ENCODE results near the gene HIRA. TPM values are rescaled to one million over a fixed set of nuclear protein-coding genes. Genes with fewer than 3 reads are reported as not detected.

Gene HIRA
- total RNA-seq, 1 experiment from 2014 or later = 50.6 TPM

DNA sequence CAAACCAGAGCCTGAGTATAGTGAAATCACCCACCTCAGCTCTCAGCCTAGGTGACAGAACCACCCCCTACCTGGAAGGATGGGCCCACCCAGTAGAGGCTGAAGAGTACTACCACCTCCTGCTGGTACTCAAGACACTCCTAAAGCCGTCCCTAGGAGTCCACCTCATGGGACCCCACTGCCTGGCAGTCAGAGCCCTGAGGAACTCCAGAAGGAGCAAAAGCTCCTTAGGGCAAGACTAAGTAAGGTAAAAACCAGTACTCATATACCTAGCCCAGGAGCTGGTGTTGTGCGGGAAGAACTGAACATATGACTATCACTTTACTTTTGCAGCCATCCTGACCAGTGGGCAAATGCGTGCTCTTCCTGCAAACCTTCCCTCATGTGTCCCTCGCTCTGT is 36.3 kb downstream of the HIRA start:
- Histone ChIP-seq H3K27ac (ENCODE audit: low read depth, low read length, poor library complexity, severe bottlenecking) (no peak overlapping the region), H3K9me3 (ENCODE audit: low read depth, low read length, poor library complexity, severe bottlenecking) (no peaks in the 10 kb centered on the region), H3K4me3 (ENCODE audit: low read depth, low read length, poor library complexity, severe bottlenecking) (no peak overlapping the region), H3K27me3 (replicated peaks; ENCODE audit: insufficient read depth, low read depth, low read length, poor library complexity) (no peaks in the 10 kb centered on the region), H3K4me1 (ENCODE audit: insufficient read depth, low read length, poor library complexity, severe bottlenecking) (no peaks in the 10 kb centered on the region), H3K36me3 (ENCODE audit: insufficient read depth, low read length, poor library complexity, severe bottlenecking) (peaks cover 44% of the 10 kb centered on the region)
- TF ChIP-seq EZH2 (IDR thresholded peaks at IDR 0.05; ENCODE audit: borderline replicate concordance, low read depth, low read length, poor library complexity, severe bottlenecking) (no peak), CTCF (conservative IDR thresholded peaks at IDR 0.05; ENCODE audit: low read depth, low read length) (no peak)
- ChIA-PET POLR2A (ENCODE audit: low non-redundant PET) (no interaction called here), CTCF (no interaction called here)
- no TSS peak for BruUV-seq (replicated peaks)
- intact Hi-C loops (cut with micrococcal nuclease; ENCODE audit: unreplicated experiment) = no loop called here
- DNase-seq (ENCODE audit: low spot score) = no peak

DNA sequence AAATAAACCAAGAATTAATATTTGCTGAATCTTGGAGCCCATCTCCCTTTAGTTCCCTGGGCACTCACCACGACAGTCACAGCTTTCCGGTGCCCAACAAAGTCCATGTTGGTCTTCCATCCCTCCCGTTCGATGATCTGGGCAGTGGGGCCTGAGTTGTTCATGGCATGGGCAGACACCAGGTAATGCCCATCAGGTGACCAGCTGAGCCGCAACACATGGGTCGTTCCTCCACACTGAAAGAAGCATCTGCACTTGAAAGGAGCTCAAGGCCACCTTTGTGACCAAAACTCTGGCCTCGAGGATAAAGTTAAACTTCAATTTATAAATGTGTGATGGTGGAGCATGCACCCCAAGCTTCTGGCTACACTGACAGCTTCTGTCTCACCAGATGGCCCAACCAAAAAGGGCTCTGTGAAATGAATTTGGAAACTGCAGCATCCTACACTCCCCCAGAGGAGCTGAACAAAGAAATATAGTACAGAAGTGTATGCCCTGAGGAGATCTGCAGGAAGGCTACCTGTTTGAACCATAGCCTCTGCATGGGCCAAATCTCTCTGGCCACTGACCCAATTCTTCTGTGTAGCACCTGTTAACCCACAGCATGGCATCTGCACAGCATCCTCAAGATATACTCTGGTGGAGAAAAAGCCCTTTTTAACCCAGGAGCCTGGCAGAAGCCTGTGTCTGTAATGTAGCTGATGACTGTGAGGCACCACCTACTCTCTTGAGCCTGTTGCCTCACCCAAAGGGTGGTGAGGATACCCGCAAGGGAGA is 37.1 kb downstream of the HIRA start:
- no peak for TF ChIP-seq CTCF (conservative IDR thresholded peaks at IDR 0.05; ENCODE audit: low read depth, low read length)
- TF ChIP-seq EZH2 (IDR thresholded peaks at IDR 0.05; ENCODE audit: borderline replicate concordance, low read depth, low read length, poor library complexity, severe bottlenecking) = no peak
- H3K4me1 ChIP-seq (ENCODE audit: insufficient read depth, low read length, poor library complexity, severe bottlenecking) = no peaks in the 10 kb centered on the region
- H3K27me3 ChIP-seq (replicated peaks; ENCODE audit: insufficient read depth, low read depth, low read length, poor library complexity) = no peaks in the 10 kb centered on the region
- CTCF ChIA-PET = no interaction called here
- H3K9me3 ChIP-seq (ENCODE audit: low read depth, low read length, poor library complexity, severe bottlenecking) = no peaks in the 10 kb centered on the region
- no TSS peak for BruUV-seq (replicated peaks)
- DNase-seq (ENCODE audit: low spot score) = no peak
- H3K27ac ChIP-seq (ENCODE audit: low read depth, low read length, poor library complexity, severe bottlenecking) = no peak overlapping the region
- intact Hi-C loops (cut with micrococcal nuclease; ENCODE audit: unreplicated experiment) = no loop called here
- no peak overlapping the region for H3K4me3 ChIP-seq (ENCODE audit: low read depth, low read length, poor library complexity, severe bottlenecking)
- POLR2A ChIA-PET (ENCODE audit: low non-redundant PET) = no interaction called here
- H3K36me3 ChIP-seq (ENCODE audit: insufficient read depth, low read length, poor library complexity, severe bottlenecking) = peaks cover 49% of the 10 kb centered on the region

DNA sequence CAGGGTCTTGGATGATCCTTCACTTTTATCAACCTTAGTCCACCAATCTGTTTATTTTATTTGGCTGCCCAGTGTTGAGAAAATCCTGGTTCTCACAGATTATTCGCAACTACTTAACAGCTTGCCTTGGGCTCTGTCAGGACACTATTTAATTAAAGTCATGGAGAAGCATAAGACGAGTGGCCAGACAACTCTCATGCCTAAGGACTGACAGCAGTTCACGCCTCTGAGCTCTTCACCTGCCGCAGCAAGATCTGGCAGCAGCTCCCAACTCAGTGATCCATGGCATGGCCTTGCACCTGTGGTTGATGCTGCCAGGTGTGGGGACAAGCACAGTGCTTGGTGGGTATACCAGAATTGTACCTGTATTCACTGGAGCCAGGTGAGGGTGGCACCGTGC is 37.8 kb downstream of the HIRA start:
- Histone ChIP-seq H3K36me3 (ENCODE audit: insufficient read depth, low read length, poor library complexity, severe bottlenecking) (peaks cover 55% of the 10 kb centered on the region), H3K27ac (ENCODE audit: low read depth, low read length, poor library complexity, severe bottlenecking) (no peak overlapping the region), H3K4me1 (ENCODE audit: insufficient read depth, low read length, poor library complexity, severe bottlenecking) (no peaks in the 10 kb centered on the region), H3K4me3 (ENCODE audit: low read depth, low read length, poor library complexity, severe bottlenecking) (no peak overlapping the region), H3K9me3 (ENCODE audit: low read depth, low read length, poor library complexity, severe bottlenecking) (no peaks in the 10 kb centered on the region), H3K27me3 (replicated peaks; ENCODE audit: insufficient read depth, low read depth, low read length, poor library complexity) (no peaks in the 10 kb centered on the region)
- TF ChIP-seq EZH2 (IDR thresholded peaks at IDR 0.05; ENCODE audit: borderline replicate concordance, low read depth, low read length, poor library complexity, severe bottlenecking) = no peak
- TF ChIP-seq CTCF (conservative IDR thresholded peaks at IDR 0.05; ENCODE audit: low read depth, low read length) = no peak
- CTCF ChIA-PET = no interaction called here
- no peak for DNase-seq (ENCODE audit: low spot score)
- no TSS peak for BruUV-seq (replicated peaks)
- POLR2A ChIA-PET (ENCODE audit: low non-redundant PET) = interaction anchor here (0.6 kb wide), 1 partner anchor 25 kb away, joined by 3 read pairs; no protein-coding TSS in a partner anchor
- intact Hi-C loops (cut with micrococcal nuclease; ENCODE audit: unreplicated experiment) = no loop called here
